GM23338 (cell line): ENCODE measurements around the gene ZDHHC8.

Source experiments
- CREB1 ChIP-seq: fragments of 250-450 bp; sonication (Bioruptor Pico); IDR thresholded peaks from 2 replicates; pipeline ENCODE4 v1.5.0; 2020; ENCODE audit warnings: low read depth, mild to moderate bottlenecking, moderate library complexity
- CTCF ChIP-seq, 2 experiments: fragments of 200-600 bp in 1 of 2; sonication (generic) in 1 of 2; conservative IDR thresholded peaks; 2 replicates each; pipeline versions ENCODE4 v1.5.1 to v1.6.1; 2016 to 2017; ENCODE audit warnings: antibody characterized with exemption in 2 of 2, low read depth in 2 of 2, mild to moderate bottlenecking in 2 of 2, moderate library complexity in 1 of 2
- EZH2 ChIP-seq: fragments of 200-600 bp; sonication (generic); IDR thresholded peaks from one replicate; pipeline ENCODE4 v1.8.0; 2017; ENCODE audit warnings: antibody characterized with exemption, mild to moderate bottlenecking, low read depth; ENCODE audit not compliant: unreplicated experiment
- EZH2phosphoT487 ChIP-seq: fragments of 200-600 bp; sonication (generic); IDR thresholded peaks from one replicate; pipeline ENCODE4 v1.8.1; 2018; ENCODE audit warnings: antibody characterized with exemption; ENCODE audit not compliant: unreplicated experiment
- JUNB ChIP-seq: IDR thresholded peaks from one replicate; pipeline ENCODE4 v1.6.1; 2016; ENCODE audit warnings: antibody characterized with exemption; ENCODE audit not compliant: unreplicated experiment
- POLR2AphosphoS5 ChIP-seq: IDR thresholded peaks from 2 replicates; pipeline ENCODE4 v1.6.1; 2016; ENCODE audit warnings: antibody characterized with exemption, low read depth
- REST ChIP-seq: IDR thresholded peaks from one replicate; pipeline ENCODE4 v1.6.1; 2018; ENCODE audit warnings: antibody characterized with exemption; ENCODE audit not compliant: unreplicated experiment
- ZNF114 ChIP-seq: fragments of 250-450 bp; sonication (Bioruptor Pico); IDR thresholded peaks from 2 replicates; pipeline ENCODE4 v1.5.0; 2020; ENCODE audit warnings: mild to moderate bottlenecking, moderate library complexity
- TF ChIP-seq, protein P1 (sequence below): IDR thresholded peaks from 2 replicates; pipeline ENCODE4 v1.6.1; 2016; ENCODE audit warnings: antibody characterized with exemption

- TF ChIP-seq, protein P1, sequence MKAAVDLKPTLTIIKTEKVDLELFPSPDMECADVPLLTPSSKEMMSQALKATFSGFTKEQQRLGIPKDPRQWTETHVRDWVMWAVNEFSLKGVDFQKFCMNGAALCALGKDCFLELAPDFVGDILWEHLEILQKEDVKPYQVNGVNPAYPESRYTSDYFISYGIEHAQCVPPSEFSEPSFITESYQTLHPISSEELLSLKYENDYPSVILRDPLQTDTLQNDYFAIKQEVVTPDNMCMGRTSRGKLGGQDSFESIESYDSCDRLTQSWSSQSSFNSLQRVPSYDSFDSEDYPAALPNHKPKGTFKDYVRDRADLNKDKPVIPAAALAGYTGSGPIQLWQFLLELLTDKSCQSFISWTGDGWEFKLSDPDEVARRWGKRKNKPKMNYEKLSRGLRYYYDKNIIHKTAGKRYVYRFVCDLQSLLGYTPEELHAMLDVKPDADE = no peak
- TF ChIP-seq CTCF (conservative IDR thresholded peaks at IDR 0.05; ENCODE audit: low read depth in 2 of 2) (no peak), EZH2 (no peak), POLR2AphosphoS5 (no peak), REST (no peak), CREB1 (no peak), ZNF114 (CRISPR knock-in tag) (no peak), EZH2phosphoT487 (no peak), JUNB (no peak)
Measured at GRCh38 chr22:20173246-20173645, 41.6 kb downstream of the ZDHHC8 start.
